RWPE1 (cell line): ENCODE data around the gene SLC39A11.

Source experiments
- CTCF ChIA-PET: fragments of 350-600 bp; sonication (Branson Sonifier 250); formaldehyde crosslinking; extraction: SDS; loops from one replicate; lab custom pipeline; 2021; lab: Yijun Ruan, JAX
- POLR2A ChIA-PET: fragments of 400-600 bp; formaldehyde crosslinking; extraction: SDS; loops from one replicate; lab custom pipeline; 2020; ENCODE audit warnings: antibody characterized with exemption; ENCODE audit not compliant: low non-redundant PET; lab: Yijun Ruan, JAX
- DNase-seq: peaks from one replicate; pipeline ENCODE4 v3.0.0; 2012; ENCODE audit warnings: low spot score
- H3K27ac ChIP-seq: fragments of 450-650 bp; 2 replicates; pipeline ENCODE4 v1.5.1; 2017
- TF ChIP-seq, protein P1 (sequence below): fragments of 450-650 bp; conservative IDR thresholded peaks from 2 replicates; pipeline ENCODE4 v1.5.1; 2017; ENCODE audit warnings: low read depth, mild to moderate bottlenecking

The SLC39A11 gene

GRCh38 chr17:72962106-72962505 is 130.4 kb downstream of the SLC39A11 start:
- ChIA-PET POLR2A (no interaction called here), CTCF (no interaction called here)
- no peak overlapping the region for H3K27ac ChIP-seq
- TF ChIP-seq, protein P1, sequence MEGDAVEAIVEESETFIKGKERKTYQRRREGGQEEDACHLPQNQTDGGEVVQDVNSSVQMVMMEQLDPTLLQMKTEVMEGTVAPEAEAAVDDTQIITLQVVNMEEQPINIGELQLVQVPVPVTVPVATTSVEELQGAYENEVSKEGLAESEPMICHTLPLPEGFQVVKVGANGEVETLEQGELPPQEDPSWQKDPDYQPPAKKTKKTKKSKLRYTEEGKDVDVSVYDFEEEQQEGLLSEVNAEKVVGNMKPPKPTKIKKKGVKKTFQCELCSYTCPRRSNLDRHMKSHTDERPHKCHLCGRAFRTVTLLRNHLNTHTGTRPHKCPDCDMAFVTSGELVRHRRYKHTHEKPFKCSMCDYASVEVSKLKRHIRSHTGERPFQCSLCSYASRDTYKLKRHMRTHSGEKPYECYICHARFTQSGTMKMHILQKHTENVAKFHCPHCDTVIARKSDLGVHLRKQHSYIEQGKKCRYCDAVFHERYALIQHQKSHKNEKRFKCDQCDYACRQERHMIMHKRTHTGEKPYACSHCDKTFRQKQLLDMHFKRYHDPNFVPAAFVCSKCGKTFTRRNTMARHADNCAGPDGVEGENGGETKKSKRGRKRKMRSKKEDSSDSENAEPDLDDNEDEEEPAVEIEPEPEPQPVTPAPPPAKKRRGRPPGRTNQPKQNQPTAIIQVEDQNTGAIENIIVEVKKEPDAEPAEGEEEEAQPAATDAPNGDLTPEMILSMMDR = no peak
- DNase-seq = no peak

DNA sequence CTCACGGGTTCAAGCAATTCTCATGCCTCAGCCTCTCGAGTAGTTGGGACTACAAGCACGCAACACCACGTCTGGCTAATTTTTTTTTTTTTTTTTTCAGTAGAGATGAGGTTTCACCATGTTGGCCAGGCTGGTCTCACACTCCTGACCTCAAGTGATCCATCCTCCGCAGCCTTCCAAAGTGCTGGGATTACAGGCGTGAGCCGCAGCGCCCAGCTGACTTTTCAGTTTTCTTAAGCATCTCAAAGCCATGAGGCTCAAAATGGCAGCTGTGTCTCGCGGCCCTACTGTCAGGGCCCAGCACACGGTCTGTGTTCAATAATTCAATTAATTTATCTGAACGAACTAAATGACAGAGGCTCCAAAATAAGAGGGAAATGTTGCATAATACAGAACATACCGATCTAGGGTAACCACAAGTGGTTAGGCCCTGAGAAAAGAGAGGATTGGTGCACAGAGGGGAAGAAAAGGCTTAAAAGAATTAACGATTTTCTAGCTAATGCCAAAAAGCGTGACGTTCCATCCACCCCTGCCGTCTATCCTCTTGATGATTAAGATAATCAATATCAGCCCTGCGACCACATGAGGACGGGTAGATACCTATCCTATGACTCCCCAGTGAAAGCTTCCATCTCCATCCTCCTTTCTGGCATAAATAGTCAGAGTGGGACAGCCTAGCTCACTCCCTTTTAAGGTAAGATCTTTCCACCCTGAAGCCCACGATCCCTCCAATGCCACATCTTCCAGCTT is 136.9 kb downstream of the SLC39A11 start:
- CTCF ChIA-PET = interaction anchor here (0.6 kb wide), 2 partner anchors 353 to 450 kb away, joined by 3 to 6 read pairs; no protein-coding TSS in a partner anchor
- TF ChIP-seq, protein P1 = no peak
- no peak for DNase-seq
- POLR2A ChIA-PET = no interaction called here
- no peak overlapping the region for H3K27ac ChIP-seq

DNA sequence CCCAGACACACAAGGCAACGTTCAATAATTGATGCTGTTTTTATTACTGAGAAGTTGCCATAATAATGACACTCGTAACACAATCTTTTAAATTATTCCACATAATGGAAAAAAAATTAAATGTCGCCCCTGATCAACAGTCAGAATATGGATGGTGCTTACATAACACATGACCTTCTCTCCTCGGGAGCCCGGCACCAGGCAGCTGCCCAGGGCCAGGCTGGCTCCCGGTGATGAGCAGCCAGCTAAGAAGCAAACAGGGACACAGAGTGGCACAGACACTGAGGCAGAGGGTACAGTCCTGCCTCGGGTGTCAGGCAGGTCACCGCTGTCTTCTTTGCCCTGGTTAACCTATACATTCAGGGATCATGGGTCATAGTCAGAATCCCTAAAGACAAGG is 137.9 kb downstream of the SLC39A11 start:
- TF ChIP-seq, protein P1 = no peak
- no peak for DNase-seq
- CTCF ChIA-PET = interaction anchor here (0.6 kb wide), 2 partner anchors 352 to 451 kb away, joined by 3 to 6 read pairs; no protein-coding TSS in a partner anchor
- H3K27ac ChIP-seq = no peak overlapping the region
- POLR2A ChIA-PET = no interaction called here

DNA sequence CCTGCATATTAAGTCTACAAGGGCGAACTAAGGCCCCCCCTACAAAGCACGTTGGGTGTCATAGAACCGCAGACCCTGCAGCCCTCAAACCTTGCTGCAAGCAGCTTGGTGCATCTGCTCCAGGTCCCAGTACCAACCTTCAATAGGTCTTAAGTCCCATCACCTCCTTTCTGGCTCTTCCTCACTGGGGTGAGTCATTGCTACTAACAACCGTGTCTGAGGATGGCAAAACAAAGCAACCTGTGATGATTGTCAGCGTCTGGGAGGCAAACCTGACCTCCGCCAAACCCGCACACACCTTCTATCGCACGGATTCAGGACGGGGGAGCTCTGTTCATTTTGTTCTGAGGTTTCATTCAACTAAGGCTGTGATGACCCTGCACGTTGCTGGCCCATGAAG is 138.9 kb downstream of the SLC39A11 start:
- CTCF ChIA-PET = no interaction called here
- POLR2A ChIA-PET = no interaction called here
- DNase-seq = peak; percentile 7
- TF ChIP-seq, protein P1 = no peak
- H3K27ac ChIP-seq = no peak overlapping the region

DNA sequence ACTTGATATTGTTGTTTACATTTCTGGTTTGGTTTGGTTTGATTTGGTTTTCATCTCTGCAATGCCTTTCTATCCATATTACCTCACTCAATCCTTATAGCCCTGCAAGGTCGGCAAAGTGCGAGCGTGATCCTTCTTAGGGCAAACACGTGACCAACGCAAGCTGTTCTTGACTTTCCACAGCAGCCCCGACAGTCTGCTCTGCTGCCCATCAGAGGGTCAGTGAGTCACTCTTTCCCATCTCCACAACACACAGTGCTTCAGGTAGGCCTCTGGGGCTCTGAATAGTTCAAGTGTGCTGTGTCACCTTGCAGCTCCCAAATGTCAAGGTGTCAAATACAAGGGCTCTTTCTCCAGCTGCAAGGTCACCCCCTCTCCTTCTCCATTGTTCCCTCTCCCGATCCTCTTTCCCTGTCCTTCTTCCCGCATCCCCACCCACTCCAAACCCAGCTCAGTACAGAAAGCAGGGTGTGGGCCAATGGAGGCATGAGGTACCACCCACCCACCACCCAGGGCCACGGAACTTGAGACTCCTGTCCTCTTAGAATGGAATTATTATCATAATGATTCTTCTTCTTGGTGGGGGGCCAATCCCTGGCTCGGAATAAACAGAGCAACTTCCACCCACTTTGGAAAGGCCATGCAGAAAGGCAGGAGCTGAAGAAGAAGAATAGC is 139.7 kb downstream of the SLC39A11 start:
- ChIA-PET CTCF (interaction anchor here (0.6 kb wide), 1 partner anchor 52 kb away, joined by 4 read pairs; no protein-coding TSS in a partner anchor), POLR2A (no interaction called here)
- no peak for DNase-seq
- H3K27ac ChIP-seq = no peak overlapping the region
- TF ChIP-seq, protein P1 = no peak

DNA sequence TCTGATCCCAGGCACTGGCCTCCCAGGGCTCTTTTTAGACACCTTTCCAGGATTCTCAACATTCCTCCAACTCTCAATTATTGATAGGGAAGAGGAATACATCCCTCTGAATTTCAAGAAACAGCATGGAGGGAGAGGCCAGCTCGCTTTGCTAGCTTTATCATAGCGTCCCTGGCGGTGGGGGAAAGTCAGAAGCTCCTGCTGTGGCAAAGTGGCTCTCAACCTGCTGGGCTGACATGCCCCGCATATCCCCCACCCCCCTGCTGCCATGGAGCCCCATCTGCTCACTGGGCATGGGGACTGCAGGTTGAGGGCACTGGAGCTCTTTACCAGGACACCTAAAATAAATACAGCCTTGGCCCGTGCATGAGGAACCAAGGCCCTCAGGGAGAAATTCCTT is 140.3 kb downstream of the SLC39A11 start:
- TF ChIP-seq, protein P1 = no peak
- CTCF ChIA-PET = interaction anchor here (0.6 kb wide), 1 partner anchor 53 kb away, joined by 4 read pairs; no protein-coding TSS in a partner anchor
- H3K27ac ChIP-seq = no peak overlapping the region
- DNase-seq = no peak
- POLR2A ChIA-PET = no interaction called here
